ENCODE results near the gene C19orf25.
"Not testable (repeated sequence)": the region's sequence is repeated elsewhere in the genome, so short reads cannot be mapped to it uniquely, and the experiment has no call there.

C19orf25 gene

GRCh38 chr19:1477056-1477455, 2.0 kb downstream of the C19orf25 start:
- DNase-seq = not testable (repeated sequence)

GRCh38 chr19:1475751-1476437, 3.1 kb downstream of the C19orf25 start:
- no peak for DNase-seq

- DNase-seq = no peak
Observed at GRCh38 chr19:1474765-1475351, 4.2 kb downstream of the C19orf25 start.

- no peak for DNase-seq
Observed at GRCh38 chr19:1474011-1474764, 4.8 kb downstream of the C19orf25 start.

- DNase-seq = no peak
Observed at GRCh38 chr19:1473085-1473851, 5.7 kb downstream of the C19orf25 start.

- no peak for DNase-seq
Observed at GRCh38 chr19:1472231-1473084, 6.6 kb downstream of the C19orf25 start.

- DNase-seq = no peak
Observed at GRCh38 chr19:1471515-1472160, 7.4 kb downstream of the C19orf25 start.

GRCh38 chr19:1471010-1471514, 8.0 kb downstream of the C19orf25 start:
- DNase-seq = no peak

- DNase-seq = no peak
Observed at GRCh38 chr19:1470305-1471009, 8.6 kb downstream of the C19orf25 start.

GRCh38 chr19:1470055-1470304, 9.0 kb downstream of the C19orf25 start:
- DNase-seq = no peak

GRCh38 chr19:1469255-1470054, 9.6 kb downstream of the C19orf25 start:
- no peak for DNase-seq

GRCh38 chr19:1468821-1469254, 10.2 kb downstream of the C19orf25 start:
- no peak for DNase-seq

GRCh38 chr19:1468274-1468820, 10.7 kb downstream of the C19orf25 start:
- DNase-seq = no peak

GRCh38 chr19:1467490-1468273, 11.3 kb downstream of the C19orf25 start:
- DNase-seq = no peak

- no peak for DNase-seq
Observed at GRCh38 chr19:1467215-1467489, 11.9 kb downstream of the C19orf25 start.

GRCh38 chr19:1466461-1467214, 12.4 kb downstream of the C19orf25 start:
- DNase-seq = no peak

GRCh38 chr19:1466018-1466460, 13.0 kb downstream of the C19orf25 start:
- DNase-seq = no peak

Data from fibroblast of skin of abdomen (primary cell).